ENCODE results near the gene ADH7. TPM values are rescaled to one million over a fixed set of nuclear protein-coding genes. Genes with fewer than 3 reads are reported as not detected.
A peak's percentile ranks its signal among the peaks of the same experiment; 100 is the strongest.

The ADH7 gene
- total RNA-seq, 1 experiment from 2014 or later = not detected

- Histone ChIP-seq H3K36me3 (replicated peaks; ENCODE audit: control insufficient read depth, insufficient read depth, low read length) (no peaks in the 10 kb centered on the region), H3K27me3 (ENCODE audit: control insufficient read depth, insufficient read depth, low read length) (no peaks in the 10 kb centered on the region), H3K4me3 (ENCODE audit: insufficient read depth, low read depth, low read length) (no peak overlapping the region)
- DNase-seq = no peak
Measured at GRCh38 chr4:99404595-99405287, 30.4 kb downstream of the ADH7 start.

- Histone ChIP-seq H3K36me3 (replicated peaks; ENCODE audit: control insufficient read depth, insufficient read depth, low read length) (no peaks in the 10 kb centered on the region), H3K4me3 (ENCODE audit: insufficient read depth, low read depth, low read length) (no peak overlapping the region), H3K27me3 (ENCODE audit: control insufficient read depth, insufficient read depth, low read length) (no peaks in the 10 kb centered on the region)
- no peak for DNase-seq
Measured at GRCh38 chr4:99403380-99404184, 31.6 kb downstream of the ADH7 start.

- Histone ChIP-seq H3K27me3 (ENCODE audit: control insufficient read depth, insufficient read depth, low read length) (no peaks in the 10 kb centered on the region), H3K36me3 (replicated peaks; ENCODE audit: control insufficient read depth, insufficient read depth, low read length) (no peaks in the 10 kb centered on the region), H3K4me3 (ENCODE audit: insufficient read depth, low read depth, low read length) (no peak overlapping the region)
- peak; percentile 2 for DNase-seq
Measured at GRCh38 chr4:99402765-99403164, 32.4 kb downstream of the ADH7 start.

GRCh38 chr4:99400831-99401230, 34.3 kb downstream of the ADH7 start:
- H3K36me3 ChIP-seq (replicated peaks; ENCODE audit: control insufficient read depth, insufficient read depth, low read length) = no peaks in the 10 kb centered on the region
- H3K27me3 ChIP-seq (ENCODE audit: control insufficient read depth, insufficient read depth, low read length) = no peaks in the 10 kb centered on the region
- H3K4me3 ChIP-seq (ENCODE audit: insufficient read depth, low read depth, low read length) = no peak overlapping the region
- DNase-seq = no peak

GRCh38 chr4:99399017-99399416, 36.1 kb downstream of the ADH7 start:
- H3K27me3 ChIP-seq (ENCODE audit: control insufficient read depth, insufficient read depth, low read length) = no peaks in the 10 kb centered on the region
- no peak overlapping the region for H3K4me3 ChIP-seq (ENCODE audit: insufficient read depth, low read depth, low read length)
- no peaks in the 10 kb centered on the region for H3K36me3 ChIP-seq (replicated peaks; ENCODE audit: control insufficient read depth, insufficient read depth, low read length)
- no peak for DNase-seq

- Histone ChIP-seq H3K27me3 (ENCODE audit: control insufficient read depth, insufficient read depth, low read length) (no peaks in the 10 kb centered on the region), H3K36me3 (replicated peaks; ENCODE audit: control insufficient read depth, insufficient read depth, low read length) (no peaks in the 10 kb centered on the region), H3K4me3 (ENCODE audit: insufficient read depth, low read depth, low read length) (no peak overlapping the region)
- no peak for DNase-seq
Measured at GRCh38 chr4:99395595-99396364, 39.4 kb downstream of the ADH7 start.

- no peak overlapping the region for H3K4me3 ChIP-seq (ENCODE audit: insufficient read depth, low read depth, low read length)
- no peaks in the 10 kb centered on the region for H3K27me3 ChIP-seq (ENCODE audit: control insufficient read depth, insufficient read depth, low read length)
- H3K36me3 ChIP-seq (replicated peaks; ENCODE audit: control insufficient read depth, insufficient read depth, low read length) = no peaks in the 10 kb centered on the region
- DNase-seq = no peak
Measured at GRCh38 chr4:99394896-99395295, 40.2 kb downstream of the ADH7 start.

GRCh38 chr4:99390055-99390454, 45.1 kb downstream of the ADH7 start:
- Histone ChIP-seq H3K4me3 (ENCODE audit: insufficient read depth, low read depth, low read length) (no peak overlapping the region), H3K27me3 (ENCODE audit: control insufficient read depth, insufficient read depth, low read length) (no peaks in the 10 kb centered on the region)
- no peak for DNase-seq

GRCh38 chr4:99389606-99390005, 45.5 kb downstream of the ADH7 start:
- no peaks in the 10 kb centered on the region for H3K27me3 ChIP-seq (ENCODE audit: control insufficient read depth, insufficient read depth, low read length)
- no peak for DNase-seq
- no peaks in the 10 kb centered on the region for H3K36me3 ChIP-seq (replicated peaks; ENCODE audit: control insufficient read depth, insufficient read depth, low read length)
- no peak overlapping the region for H3K4me3 ChIP-seq (ENCODE audit: insufficient read depth, low read depth, low read length)

More at GRCh38 chr4:99390055-99390454, 45.1 kb downstream of the ADH7 start:
- no peaks in the 10 kb centered on the region for H3K36me3 ChIP-seq (replicated peaks; ENCODE audit: control insufficient read depth, insufficient read depth, low read length)

GRCh38 chr4:99383833-99384392, 51.2 kb downstream of the ADH7 start:
- DNase-seq = no peak
- no peak overlapping the region for H3K4me3 ChIP-seq (ENCODE audit: insufficient read depth, low read depth, low read length)
- no peaks in the 10 kb centered on the region for H3K27me3 ChIP-seq (ENCODE audit: control insufficient read depth, insufficient read depth, low read length)
- H3K36me3 ChIP-seq (replicated peaks; ENCODE audit: control insufficient read depth, insufficient read depth, low read length) = no peaks in the 10 kb centered on the region

GRCh38 chr4:99383399-99383798, 51.7 kb downstream of the ADH7 start:
- H3K4me3 ChIP-seq (ENCODE audit: insufficient read depth, low read depth, low read length) = no peak overlapping the region
- H3K36me3 ChIP-seq (replicated peaks; ENCODE audit: control insufficient read depth, insufficient read depth, low read length) = no peaks in the 10 kb centered on the region
- DNase-seq = no peak
- H3K27me3 ChIP-seq (ENCODE audit: control insufficient read depth, insufficient read depth, low read length) = no peaks in the 10 kb centered on the region

- no peak for DNase-seq
- no peaks in the 10 kb centered on the region for H3K36me3 ChIP-seq (replicated peaks; ENCODE audit: control insufficient read depth, insufficient read depth, low read length)
- H3K27me3 ChIP-seq (ENCODE audit: control insufficient read depth, insufficient read depth, low read length) = no peaks in the 10 kb centered on the region
- no peak overlapping the region for H3K4me3 ChIP-seq (ENCODE audit: insufficient read depth, low read depth, low read length)
Measured at GRCh38 chr4:99382745-99383360, 52.3 kb downstream of the ADH7 start.

- no peak for DNase-seq
- Histone ChIP-seq H3K4me3 (ENCODE audit: insufficient read depth, low read depth, low read length) (no peak overlapping the region), H3K27me3 (ENCODE audit: control insufficient read depth, insufficient read depth, low read length) (no peaks in the 10 kb centered on the region), H3K36me3 (replicated peaks; ENCODE audit: control insufficient read depth, insufficient read depth, low read length) (no peaks in the 10 kb centered on the region)
Measured at GRCh38 chr4:99381588-99382175, 53.5 kb downstream of the ADH7 start.

- Histone ChIP-seq H3K36me3 (replicated peaks; ENCODE audit: control insufficient read depth, insufficient read depth, low read length) (no peaks in the 10 kb centered on the region), H3K4me3 (ENCODE audit: insufficient read depth, low read depth, low read length) (no peak overlapping the region), H3K27me3 (ENCODE audit: control insufficient read depth, insufficient read depth, low read length) (no peaks in the 10 kb centered on the region)
- no peak for DNase-seq
Measured at GRCh38 chr4:99379571-99379970, 55.6 kb downstream of the ADH7 start.
